Fibroblast of skin of right biceps (primary cell): ENCODE results near the gene TAF11L2.
"Not testable (repeated sequence)": the region's sequence is repeated elsewhere in the genome, so short reads cannot be mapped to it uniquely, and the experiment has no call there.

Experiments used
- DNase-seq: peaks from one replicate; pipeline ENCODE4 v3.0.0-alpha.2; 2013

The TAF11L2 gene

DNA sequence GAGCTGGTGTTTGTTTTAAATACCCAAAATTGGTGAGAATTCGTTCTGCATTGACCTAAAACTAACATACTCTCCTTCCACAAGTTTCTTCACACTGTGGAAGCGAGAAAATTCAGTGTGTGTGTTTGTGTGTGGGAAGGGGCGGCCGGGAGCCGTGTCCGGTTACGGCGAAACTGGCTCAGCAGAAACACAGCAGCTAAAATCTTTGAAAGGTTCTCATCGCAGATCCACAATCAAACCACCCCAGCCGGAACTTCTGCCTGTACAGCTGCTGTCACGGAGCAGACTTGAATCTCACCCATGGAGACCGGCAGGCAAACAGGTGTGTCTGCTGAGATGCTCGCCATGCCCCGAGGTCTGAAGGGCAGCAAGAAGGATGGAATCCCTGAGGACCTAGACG, 30.3 kb downstream of the TAF11L2 start, which contains the start of gene TAF11L6:
Gene TAF11L6 (plus strand): TSS at position 301 of the 400 bp plus-strand sequence.
- DNase-seq, result not testable (repeated sequence)
